HG02571 (cell line): Measurements from ENCODE around the gene SCD5.

Experiments
- ATAC-seq: cut with Tn5 transposase; IDR thresholded peaks from one replicate; pipeline ENCODE4 v1.9.1; 2021; ENCODE audit warnings: mild to moderate bottlenecking, moderate library complexity; ENCODE audit not compliant: unreplicated experiment

Gene SCD5

GRCh38 chr4:82774711-82775171 lies 23.9 kb downstream of the SCD5 start:
- no peak for ATAC-seq

GRCh38 chr4:82773057-82773456 lies 25.5 kb downstream of the SCD5 start:
- ATAC-seq, result no peak

- no peak for ATAC-seq
Observed at GRCh38 chr4:82770607-82771006, 28.0 kb downstream of the SCD5 start.

GRCh38 chr4:82765134-82765533 lies 33.5 kb downstream of the SCD5 start:
- ATAC-seq, result no peak

GRCh38 chr4:82761229-82761628 lies 37.4 kb downstream of the SCD5 start:
- ATAC-seq, result no peak

- ATAC-seq, result no peak
Observed at GRCh38 chr4:82758701-82759685, 39.6 kb downstream of the SCD5 start.

GRCh38 chr4:82756061-82756460 lies 42.5 kb downstream of the SCD5 start:
- no peak for ATAC-seq

GRCh38 chr4:82755650-82756049 lies 42.9 kb downstream of the SCD5 start:
- no peak for ATAC-seq

- no peak for ATAC-seq
Observed at GRCh38 chr4:82754513-82755165, 44.0 kb downstream of the SCD5 start.

GRCh38 chr4:82753725-82754410 lies 44.7 kb downstream of the SCD5 start:
- no peak for ATAC-seq

GRCh38 chr4:82753238-82753637 lies 45.4 kb downstream of the SCD5 start:
- ATAC-seq, result no peak

- ATAC-seq, result no peak
Observed at GRCh38 chr4:82748810-82749470, 49.7 kb downstream of the SCD5 start.

- ATAC-seq, result no peak
Observed at GRCh38 chr4:82747686-82748575, 50.7 kb downstream of the SCD5 start.

GRCh38 chr4:82746705-82747574 lies 51.7 kb downstream of the SCD5 start:
- no peak for ATAC-seq

GRCh38 chr4:82745173-82745842 lies 53.3 kb downstream of the SCD5 start:
- no peak for ATAC-seq

GRCh38 chr4:82744284-82744968 lies 54.2 kb downstream of the SCD5 start:
- ATAC-seq, result no peak

- ATAC-seq, result no peak
Observed at GRCh38 chr4:82741188-82741587, 57.4 kb downstream of the SCD5 start.
